Activated T-helper 1 cell treated with anti-CD3 and anti-CD28 coated beads, Interleukin-2, amount 50 U/mL, for 16 hours (primary cell): Measurements from ENCODE around the gene SENP6.
"Not testable (repeated sequence)": the region's sequence is repeated elsewhere in the genome, so short reads cannot be mapped to it uniquely, and the experiment has no call there.

Source experiments
- DNase-seq, 2 donors: peaks; one replicate each; pipeline ENCODE4 v3.0.0-alpha.2; 2020; ENCODE audit warnings: low read depth in 1 of 2, low spot score in 1 of 2

SENP6 gene

GRCh38 chr6:75608956-75609533 is 7.4 kb downstream of the SENP6 start:
- no peak for DNase-seq

GRCh38 chr6:75609639-75610590 is 8.2 kb downstream of the SENP6 start:
- no peak for DNase-seq

GRCh38 chr6:75611011-75611701 is 9.5 kb downstream of the SENP6 start:
- no peak for DNase-seq

GRCh38 chr6:75611702-75612375 is 10.2 kb downstream of the SENP6 start:
- DNase-seq = no peak

- no peak for DNase-seq
Observed at GRCh38 chr6:75612434-75612833, 10.8 kb downstream of the SENP6 start.

- DNase-seq = no peak
Observed at GRCh38 chr6:75613056-75613501, 11.4 kb downstream of the SENP6 start.

- DNase-seq = no peak
Observed at GRCh38 chr6:75618437-75618836, 16.8 kb downstream of the SENP6 start.

GRCh38 chr6:75619230-75619899 is 17.7 kb downstream of the SENP6 start:
- no peak for DNase-seq

GRCh38 chr6:75620381-75621304 is 19.0 kb downstream of the SENP6 start:
- DNase-seq = no peak

- DNase-seq = no peak
Observed at GRCh38 chr6:75621846-75622245, 20.2 kb downstream of the SENP6 start.

- DNase-seq = no peak
Observed at GRCh38 chr6:75623491-75623890, 21.8 kb downstream of the SENP6 start.

GRCh38 chr6:75624335-75624734 is 22.7 kb downstream of the SENP6 start:
- no peak for DNase-seq

GRCh38 chr6:75624988-75625387 is 23.3 kb downstream of the SENP6 start:
- DNase-seq = no peak

GRCh38 chr6:75626561-75626960 is 24.9 kb downstream of the SENP6 start:
- no peak for DNase-seq

- DNase-seq = not testable (repeated sequence)
Observed at GRCh38 chr6:75627708-75628107, 26.0 kb downstream of the SENP6 start.

GRCh38 chr6:75631859-75632635 is 30.4 kb downstream of the SENP6 start:
- no peak for DNase-seq

GRCh38 chr6:75633045-75633444 is 31.4 kb downstream of the SENP6 start:
- DNase-seq = no peak

GRCh38 chr6:75642311-75642710 is 40.6 kb downstream of the SENP6 start:
- DNase-seq = no peak

- no peak for DNase-seq
Observed at GRCh38 chr6:75643173-75643572, 41.5 kb downstream of the SENP6 start.
